Panc1 (cell line): ENCODE results near the gene FBRSL1. TPM values are rescaled to one million over a fixed set of nuclear protein-coding genes. Genes with fewer than 3 reads are reported as not detected.

Experiments
- ATAC-seq: fragments of 200-7000 bp; cut with Tn5 transposase; 2 replicates; pipeline ENCODE4 v1.9.1; 2020; ENCODE audit warnings: mild to moderate bottlenecking, moderate library complexity
- BruUV-seq: library from RNA; stranded (reverse); fragments of 400-500 nt; replicated peaks from 2 replicates; lab custom pipeline; 2021; lab: Mats Ljungman, UMichigan
- CTCF ChIA-PET: fragments of 300-600 bp; sonication (Branson Sonifier 250); formaldehyde crosslinking; loops from one replicate; lab custom pipeline; 2022; ENCODE audit warnings: antibody characterized with exemption; lab: Charles Lee
- POLR2A ChIA-PET: fragments of 300-600 bp; sonication (Branson Sonifier 250); formaldehyde crosslinking; loops from one replicate; lab custom pipeline; 2022; ENCODE audit warnings: antibody characterized with exemption; lab: Charles Lee
- DNase-seq: peaks from one replicate; pipeline ENCODE4 v3.0.0-alpha.2; 2010; ENCODE audit warnings: low read depth, low spot score
- H3K27ac ChIP-seq: 2 replicates; pipeline ENCODE4 v1.5.1; 2011; ENCODE audit warnings: mild to moderate bottlenecking, low read length, inconsistent platforms
- H3K27me3 ChIP-seq: fragments of 200-500 bp; sonication (Bioruptor generic); 2 replicates; pipeline ENCODE4 v1.6.0; 2014; ENCODE audit warnings: low read length, inconsistent platforms; ENCODE audit not compliant: control insufficient read depth, insufficient read depth
- H3K36me3 ChIP-seq: fragments of 200-500 bp; sonication (Bioruptor generic); 2 replicates; pipeline ENCODE4 v1.5.1; 2014; ENCODE audit warnings: inconsistent platforms, mild to moderate bottlenecking, low read length, moderate library complexity; ENCODE audit not compliant: control insufficient read depth, insufficient read depth
- H3K4me1 ChIP-seq: 2 replicates; pipeline ENCODE4 v1.5.1; 2011; ENCODE audit warnings: inconsistent platforms, mild to moderate bottlenecking, low read length, moderate library complexity; ENCODE audit not compliant: control insufficient read depth, insufficient read depth
- H3K4me3 ChIP-seq, 2 experiments: 2 replicates each; pipeline ENCODE4 v1.5.1; 2011 to 2012; ENCODE audit warnings: low read depth in 2 of 2, low read length in 2 of 2, mild to moderate bottlenecking in 2 of 2, inconsistent platforms in 1 of 2, moderate library complexity in 1 of 2
- H3K9me3 ChIP-seq: fragments of 200-500 bp; sonication (Bioruptor generic); 2 replicates; pipeline ENCODE4 v1.5.1; 2014; ENCODE audit warnings: low read depth, mild to moderate bottlenecking, inconsistent platforms, low read length, moderate library complexity; ENCODE audit not compliant: control insufficient read depth, insufficient read depth
- CTCF ChIP-seq: fragments of 450-650 bp; IDR thresholded peaks from 2 replicates; pipeline ENCODE4 v1.5.1; 2017; ENCODE audit warnings: mild to moderate bottlenecking
- POLR2AphosphoS5 ChIP-seq: IDR thresholded peaks from 2 replicates; pipeline ENCODE4 v1.6.1; 2012; ENCODE audit warnings: mild to moderate bottlenecking, low read depth, low read length, moderate library complexity
- REST ChIP-seq, 2 experiments: IDR thresholded peaks; 2 replicates each; pipeline ENCODE4 v1.6.1; 2011 to 2012; ENCODE audit warnings: low read depth in 2 of 2, control low read depth in 1 of 2, low read length in 1 of 2, mild to moderate bottlenecking in 1 of 2, moderate library complexity in 1 of 2; ENCODE audit not compliant: insufficient read depth in 1 of 2
- SIN3A ChIP-seq: IDR thresholded peaks from 2 replicates; pipeline ENCODE4 v1.6.1; 2012; ENCODE audit warnings: low read depth, mild to moderate bottlenecking, low read length, moderate library complexity, borderline replicate concordance; ENCODE audit not compliant: insufficient read depth
- TCF7L2 ChIP-seq: IDR thresholded peaks from 2 replicates; pipeline ENCODE4 v1.6.1; 2011; ENCODE audit warnings: mild to moderate bottlenecking, low read depth, low read length, inconsistent platforms
- in situ Hi-C: cut with HindIII; loops from 2 replicates; pipeline ENCODE4 v1.10.0; 2016; ENCODE audit warnings: low sequenced_read_pairs, low pct_unique_long_range_greater_than_20kb
- intact Hi-C: fragments of 100-400 bp; cut with micrococcal nuclease; formaldehyde crosslinking; loops from one replicate; pipeline ENCODE4 v1.10.0; 2022; ENCODE audit not compliant: unreplicated experiment
- total RNA-seq: library from RNA; stranded (reverse); gene quantifications from one replicate; pipeline ENCODE4 v1.2.1, GENCODE V29; 2021; ENCODE audit not compliant: unreplicated experiment

Gene FBRSL1
- total RNA-seq, 1 experiment from 2014 or later, result 104 TPM

GRCh38 chr12:132449565-132450417, 40.2 kb upstream of the FBRSL1 start:
- no peaks in the 10 kb centered on the region for H3K36me3 ChIP-seq
- no peak overlapping the region for H3K4me3 ChIP-seq
- ChIA-PET POLR2A (no interaction called here), CTCF (no interaction called here)
- no TSS peak for BruUV-seq
- TF ChIP-seq TCF7L2 (no peak), REST (IDR thresholded peaks at IDR 0.05; ENCODE audit: insufficient read depth in 1 of 2, low read depth in 2 of 2, low read length in 1 of 2) (no peak), CTCF (no peak), POLR2AphosphoS5 (no peak), SIN3A (no peak)
- H3K9me3 ChIP-seq, result no peaks in the 10 kb centered on the region
- in situ Hi-C loops (no loop called here), intact Hi-C loops (no loop called here)
- no peak overlapping the region for H3K27ac ChIP-seq
- H3K4me1 ChIP-seq, result peaks cover 12% of the 10 kb centered on the region
- no peaks in the 10 kb centered on the region for H3K27me3 ChIP-seq
- no peak for ATAC-seq
- DNase-seq, result no peak

GRCh38 chr12:132450418-132451171, 39.4 kb upstream of the FBRSL1 start:
- Histone ChIP-seq H3K4me1 (peaks cover 12% of the 10 kb centered on the region), H3K27ac (no peak overlapping the region), H3K9me3 (no peaks in the 10 kb centered on the region), H3K4me3 (no peak overlapping the region), H3K36me3 (no peaks in the 10 kb centered on the region), H3K27me3 (no peaks in the 10 kb centered on the region)
- DNase-seq (no peak), ATAC-seq (no peak)
- BruUV-seq, result no TSS peak
- ChIA-PET POLR2A (no interaction called here), CTCF (no interaction called here)
- intact Hi-C loops (no loop called here), in situ Hi-C loops (no loop called here)
- TF ChIP-seq POLR2AphosphoS5 (no peak), TCF7L2 (no peak), REST (IDR thresholded peaks at IDR 0.05; ENCODE audit: insufficient read depth in 1 of 2, low read depth in 2 of 2, low read length in 1 of 2) (no peak), CTCF (no peak), SIN3A (no peak)
